Left ventricle myocardium inferior (tissue), 1 donor: ENCODE measurements around the gene CCDC88B. TPM values are rescaled to one million over a fixed set of nuclear protein-coding genes. Genes with fewer than 3 reads are reported as not detected.
"Not testable (repeated sequence)": the region's sequence is repeated elsewhere in the genome, so short reads cannot be mapped to it uniquely, and the experiment has no call there.

ENCODE experiments used
- DNase-seq: peaks from one replicate; pipeline ENCODE4 v3.0.0-alpha.2; 2020
- H3K27ac ChIP-seq: fragments of 200-600 bp; replicated peaks from 2 replicates; pipeline ENCODE4 v1.8.0; 2021
- H3K27me3 ChIP-seq: fragments of 200-600 bp; 2 replicates; pipeline ENCODE4 v1.8.0; 2021; ENCODE audit warnings: low read depth
- H3K36me3 ChIP-seq: fragments of 200-600 bp; 2 replicates; pipeline ENCODE4 v1.8.0; 2021
- H3K4me1 ChIP-seq: fragments of 200-600 bp; 2 replicates; pipeline ENCODE4 v1.8.0; 2021
- H3K4me3 ChIP-seq: fragments of 200-600 bp; 2 replicates; pipeline ENCODE4 v1.8.0; 2021; ENCODE audit warnings: mild to moderate bottlenecking, moderate library complexity
- H3K9me3 ChIP-seq: fragments of 200-600 bp; replicated peaks from 2 replicates; pipeline ENCODE4 v1.8.0; 2021
- intact Hi-C: fragments of 100-400 bp; cut with micrococcal nuclease; formaldehyde crosslinking; loops from one replicate; pipeline ENCODE4 v1.11.0; 2022
- total RNA-seq: library from RNA; stranded (reverse); fragmentation: NEBNext Ultra II Directional; extraction: Animal tissue kit (Norgen Biotek cat#: 25700); gene quantifications from one replicate; pipeline ENCODE4 v1.2.1, GENCODE V29; 2021
- TF ChIP-seq, protein P1 (sequence below): fragments of 200-600 bp; IDR thresholded peaks from 2 replicates; pipeline ENCODE4 v1.8.0; 2021; ENCODE audit warnings: antibody characterized with exemption, mild to moderate bottlenecking, borderline replicate concordance
- donor health status: DM: no; HTN: yes; CAD: no; lungs with severe emphysema.

The CCDC88B gene
- total RNA-seq, 1 donor from 2014 or later = 7.5 TPM

DNA sequence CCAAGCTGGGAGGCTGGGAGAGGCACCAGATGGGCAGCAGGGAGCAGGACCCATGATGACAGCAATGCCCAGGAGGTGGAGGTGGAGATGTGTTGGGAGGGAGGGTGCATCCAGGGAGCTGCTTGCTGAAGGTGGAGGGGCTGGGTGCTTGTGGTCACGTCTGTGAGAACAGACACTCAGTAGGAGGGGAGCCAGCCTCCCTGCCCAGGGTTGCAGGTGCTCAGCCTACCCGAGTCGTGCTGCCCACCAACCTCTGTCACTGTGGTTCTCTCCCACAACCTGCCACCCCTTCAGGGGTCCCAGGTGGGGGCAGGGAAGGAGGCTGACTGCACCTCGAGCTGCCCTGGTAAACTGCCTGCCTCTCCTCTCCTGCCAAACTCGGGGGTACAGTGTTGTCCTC, 16.6 kb upstream of the CCDC88B start:
- intact Hi-C loops = no loop called here
- Histone ChIP-seq H3K27me3 (no peaks in the 10 kb centered on the region), H3K36me3 (peaks cover 14% of the 10 kb centered on the region), H3K9me3 (peaks cover 6% of the 10 kb centered on the region), H3K27ac (no peak overlapping the region), H3K4me3 (no peak overlapping the region), H3K4me1 (peaks cover 13% of the 10 kb centered on the region)
- TF ChIP-seq, protein P1, sequence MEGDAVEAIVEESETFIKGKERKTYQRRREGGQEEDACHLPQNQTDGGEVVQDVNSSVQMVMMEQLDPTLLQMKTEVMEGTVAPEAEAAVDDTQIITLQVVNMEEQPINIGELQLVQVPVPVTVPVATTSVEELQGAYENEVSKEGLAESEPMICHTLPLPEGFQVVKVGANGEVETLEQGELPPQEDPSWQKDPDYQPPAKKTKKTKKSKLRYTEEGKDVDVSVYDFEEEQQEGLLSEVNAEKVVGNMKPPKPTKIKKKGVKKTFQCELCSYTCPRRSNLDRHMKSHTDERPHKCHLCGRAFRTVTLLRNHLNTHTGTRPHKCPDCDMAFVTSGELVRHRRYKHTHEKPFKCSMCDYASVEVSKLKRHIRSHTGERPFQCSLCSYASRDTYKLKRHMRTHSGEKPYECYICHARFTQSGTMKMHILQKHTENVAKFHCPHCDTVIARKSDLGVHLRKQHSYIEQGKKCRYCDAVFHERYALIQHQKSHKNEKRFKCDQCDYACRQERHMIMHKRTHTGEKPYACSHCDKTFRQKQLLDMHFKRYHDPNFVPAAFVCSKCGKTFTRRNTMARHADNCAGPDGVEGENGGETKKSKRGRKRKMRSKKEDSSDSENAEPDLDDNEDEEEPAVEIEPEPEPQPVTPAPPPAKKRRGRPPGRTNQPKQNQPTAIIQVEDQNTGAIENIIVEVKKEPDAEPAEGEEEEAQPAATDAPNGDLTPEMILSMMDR = no peak
- DNase-seq = no peak

DNA sequence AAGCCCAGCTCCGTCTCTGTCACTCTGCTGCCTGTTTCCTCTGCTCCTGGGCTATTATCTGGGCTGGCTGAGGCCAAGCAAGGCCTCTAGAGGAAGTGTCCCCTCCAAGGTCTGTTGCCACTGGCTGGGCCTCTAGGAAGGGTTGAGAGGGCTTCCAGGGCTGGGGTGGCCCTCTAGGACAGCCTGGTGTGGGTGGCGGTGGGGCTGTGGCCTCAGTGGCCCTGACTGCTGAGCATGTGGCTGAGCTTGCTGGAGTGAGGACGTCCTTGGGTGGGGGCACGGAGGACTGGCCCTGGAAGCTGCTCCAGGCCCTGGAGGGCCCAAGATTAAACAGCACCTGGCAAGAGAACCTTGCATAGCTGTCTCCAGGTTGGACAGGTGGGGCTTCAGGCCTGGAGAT, 16.0 kb upstream of the CCDC88B start:
- H3K27ac ChIP-seq, intact Hi-C loops, DNase-seq, H3K9me3 ChIP-seq, H3K4me3 ChIP-seq, H3K27me3 ChIP-seq: not testable (repeated sequence)
- H3K36me3 ChIP-seq = peaks cover 14% of the 10 kb centered on the region
- peaks cover 10% of the 10 kb centered on the region for H3K4me1 ChIP-seq

GRCh38 chr11:64324692-64325469, 15.1 kb upstream of the CCDC88B start:
- DNase-seq = no peak
- intact Hi-C loops = no loop called here
- H3K9me3 ChIP-seq = peaks cover 6% of the 10 kb centered on the region
- H3K27ac ChIP-seq = no peak overlapping the region
- peaks cover 12% of the 10 kb centered on the region for H3K4me1 ChIP-seq
- peaks cover 14% of the 10 kb centered on the region for H3K36me3 ChIP-seq
- TF ChIP-seq, protein P1 = no peak
- no peaks in the 10 kb centered on the region for H3K27me3 ChIP-seq
- H3K4me3 ChIP-seq = no peak overlapping the region

- Histone ChIP-seq H3K4me1 (peaks cover 22% of the 10 kb centered on the region), H3K27me3 (peaks cover 5% of the 10 kb centered on the region), H3K27ac (no peak overlapping the region), H3K4me3 (no peak overlapping the region), H3K36me3 (peaks cover 4% of the 10 kb centered on the region), H3K9me3 (peaks cover 6% of the 10 kb centered on the region)
- no peak for DNase-seq
- intact Hi-C loops = no loop called here
- TF ChIP-seq, protein P1 = no peak
Measured at GRCh38 chr11:64327375-64327774, 12.6 kb upstream of the CCDC88B start.

- TF ChIP-seq, protein P1 = no peak
- no peak for DNase-seq
- Histone ChIP-seq H3K4me3 (no peak overlapping the region), H3K36me3 (peaks cover under 1% of the 10 kb centered on the region), H3K4me1 (peaks cover 22% of the 10 kb centered on the region), H3K9me3 (peaks cover 6% of the 10 kb centered on the region), H3K27me3 (peaks cover 5% of the 10 kb centered on the region), H3K27ac (no peak overlapping the region)
- intact Hi-C loops = no loop called here
Measured at GRCh38 chr11:64327993-64328392, 12.0 kb upstream of the CCDC88B start.

GRCh38 chr11:64330888-64331287, 9.1 kb upstream of the CCDC88B start:
- no peak for DNase-seq
- H3K27me3 ChIP-seq = peaks cover 5% of the 10 kb centered on the region
- H3K4me3 ChIP-seq = no peak overlapping the region
- no peak overlapping the region for H3K27ac ChIP-seq
- H3K4me1 ChIP-seq = peaks cover 22% of the 10 kb centered on the region
- intact Hi-C loops = no loop called here
- H3K9me3 ChIP-seq = peaks cover 6% of the 10 kb centered on the region
- TF ChIP-seq, protein P1 = no peak
- no peaks in the 10 kb centered on the region for H3K36me3 ChIP-seq
